Panc1 (cell line): Measurements from ENCODE around the gene PPP1R15A. TPM values are rescaled to one million over a fixed set of nuclear protein-coding genes. Genes with fewer than 3 reads are reported as not detected.

Experiments
- ATAC-seq: fragments of 200-7000 bp; cut with Tn5 transposase; 2 replicates; pipeline ENCODE4 v1.9.1; 2020; ENCODE audit warnings: mild to moderate bottlenecking, moderate library complexity
- BruUV-seq: library from RNA; stranded (reverse); fragments of 400-500 nt; replicated peaks from 2 replicates; lab custom pipeline; 2021; lab: Mats Ljungman, UMichigan
- CTCF ChIA-PET: fragments of 300-600 bp; sonication (Branson Sonifier 250); formaldehyde crosslinking; loops from one replicate; lab custom pipeline; 2022; ENCODE audit warnings: antibody characterized with exemption; lab: Charles Lee
- POLR2A ChIA-PET: fragments of 300-600 bp; sonication (Branson Sonifier 250); formaldehyde crosslinking; loops from one replicate; lab custom pipeline; 2022; ENCODE audit warnings: antibody characterized with exemption; lab: Charles Lee
- DNase-seq: peaks from one replicate; pipeline ENCODE4 v3.0.0-alpha.2; 2010; ENCODE audit warnings: low read depth, low spot score
- H3K27ac ChIP-seq: 2 replicates; pipeline ENCODE4 v1.5.1; 2011; ENCODE audit warnings: mild to moderate bottlenecking, low read length, inconsistent platforms
- H3K27me3 ChIP-seq: fragments of 200-500 bp; sonication (Bioruptor generic); 2 replicates; pipeline ENCODE4 v1.6.0; 2014; ENCODE audit warnings: low read length, inconsistent platforms; ENCODE audit not compliant: control insufficient read depth, insufficient read depth
- H3K36me3 ChIP-seq: fragments of 200-500 bp; sonication (Bioruptor generic); 2 replicates; pipeline ENCODE4 v1.5.1; 2014; ENCODE audit warnings: inconsistent platforms, mild to moderate bottlenecking, low read length, moderate library complexity; ENCODE audit not compliant: control insufficient read depth, insufficient read depth
- H3K4me1 ChIP-seq: 2 replicates; pipeline ENCODE4 v1.5.1; 2011; ENCODE audit warnings: inconsistent platforms, mild to moderate bottlenecking, low read length, moderate library complexity; ENCODE audit not compliant: control insufficient read depth, insufficient read depth
- H3K4me3 ChIP-seq, 2 experiments: 2 replicates each; pipeline ENCODE4 v1.5.1; 2011 to 2012; ENCODE audit warnings: low read depth in 2 of 2, low read length in 2 of 2, mild to moderate bottlenecking in 2 of 2, inconsistent platforms in 1 of 2, moderate library complexity in 1 of 2
- H3K9me3 ChIP-seq: fragments of 200-500 bp; sonication (Bioruptor generic); 2 replicates; pipeline ENCODE4 v1.5.1; 2014; ENCODE audit warnings: low read depth, mild to moderate bottlenecking, inconsistent platforms, low read length, moderate library complexity; ENCODE audit not compliant: control insufficient read depth, insufficient read depth
- CTCF ChIP-seq: fragments of 450-650 bp; IDR thresholded peaks from 2 replicates; pipeline ENCODE4 v1.5.1; 2017; ENCODE audit warnings: mild to moderate bottlenecking
- POLR2AphosphoS5 ChIP-seq: IDR thresholded peaks from 2 replicates; pipeline ENCODE4 v1.6.1; 2012; ENCODE audit warnings: mild to moderate bottlenecking, low read depth, low read length, moderate library complexity
- SIN3A ChIP-seq: IDR thresholded peaks from 2 replicates; pipeline ENCODE4 v1.6.1; 2012; ENCODE audit warnings: low read depth, mild to moderate bottlenecking, low read length, moderate library complexity, borderline replicate concordance; ENCODE audit not compliant: insufficient read depth
- TCF7L2 ChIP-seq: IDR thresholded peaks from 2 replicates; pipeline ENCODE4 v1.6.1; 2011; ENCODE audit warnings: mild to moderate bottlenecking, low read depth, low read length, inconsistent platforms
- in situ Hi-C: cut with HindIII; loops from 2 replicates; pipeline ENCODE4 v1.10.0; 2016; ENCODE audit warnings: low sequenced_read_pairs, low pct_unique_long_range_greater_than_20kb
- intact Hi-C: fragments of 100-400 bp; cut with micrococcal nuclease; formaldehyde crosslinking; loops from one replicate; pipeline ENCODE4 v1.10.0; 2022; ENCODE audit not compliant: unreplicated experiment
- total RNA-seq: library from RNA; stranded (reverse); gene quantifications from one replicate; pipeline ENCODE4 v1.2.1, GENCODE V29; 2021; ENCODE audit not compliant: unreplicated experiment
- TF ChIP-seq, protein P1 (sequence below), 2 experiments: IDR thresholded peaks; 2 replicates each; pipeline ENCODE4 v1.6.1; 2011 to 2012; ENCODE audit warnings: low read depth in 2 of 2, control low read depth in 1 of 2, low read length in 1 of 2, mild to moderate bottlenecking in 1 of 2, moderate library complexity in 1 of 2; ENCODE audit not compliant: insufficient read depth in 1 of 2

Gene PPP1R15A
- total RNA-seq, 1 experiment from 2014 or later = 27.1 TPM

- no peak for DNase-seq
- BruUV-seq = no TSS peak
Measured at GRCh38 chr19:48826606-48827020, 45.6 kb upstream of the PPP1R15A start.

GRCh38 chr19:48830088-48830487 lies 42.1 kb upstream of the PPP1R15A start:
- in situ Hi-C loops (no loop called here), intact Hi-C loops (no loop called here)
- no peaks in the 10 kb centered on the region for H3K27me3 ChIP-seq
- H3K9me3 ChIP-seq = no peaks in the 10 kb centered on the region
- BruUV-seq = no TSS peak
- H3K4me1 ChIP-seq = no peaks in the 10 kb centered on the region
- H3K36me3 ChIP-seq = no peaks in the 10 kb centered on the region
- DNase-seq (no peak), ATAC-seq (no peak)
- TF ChIP-seq POLR2AphosphoS5 = no peak
- TF ChIP-seq, protein P1, sequence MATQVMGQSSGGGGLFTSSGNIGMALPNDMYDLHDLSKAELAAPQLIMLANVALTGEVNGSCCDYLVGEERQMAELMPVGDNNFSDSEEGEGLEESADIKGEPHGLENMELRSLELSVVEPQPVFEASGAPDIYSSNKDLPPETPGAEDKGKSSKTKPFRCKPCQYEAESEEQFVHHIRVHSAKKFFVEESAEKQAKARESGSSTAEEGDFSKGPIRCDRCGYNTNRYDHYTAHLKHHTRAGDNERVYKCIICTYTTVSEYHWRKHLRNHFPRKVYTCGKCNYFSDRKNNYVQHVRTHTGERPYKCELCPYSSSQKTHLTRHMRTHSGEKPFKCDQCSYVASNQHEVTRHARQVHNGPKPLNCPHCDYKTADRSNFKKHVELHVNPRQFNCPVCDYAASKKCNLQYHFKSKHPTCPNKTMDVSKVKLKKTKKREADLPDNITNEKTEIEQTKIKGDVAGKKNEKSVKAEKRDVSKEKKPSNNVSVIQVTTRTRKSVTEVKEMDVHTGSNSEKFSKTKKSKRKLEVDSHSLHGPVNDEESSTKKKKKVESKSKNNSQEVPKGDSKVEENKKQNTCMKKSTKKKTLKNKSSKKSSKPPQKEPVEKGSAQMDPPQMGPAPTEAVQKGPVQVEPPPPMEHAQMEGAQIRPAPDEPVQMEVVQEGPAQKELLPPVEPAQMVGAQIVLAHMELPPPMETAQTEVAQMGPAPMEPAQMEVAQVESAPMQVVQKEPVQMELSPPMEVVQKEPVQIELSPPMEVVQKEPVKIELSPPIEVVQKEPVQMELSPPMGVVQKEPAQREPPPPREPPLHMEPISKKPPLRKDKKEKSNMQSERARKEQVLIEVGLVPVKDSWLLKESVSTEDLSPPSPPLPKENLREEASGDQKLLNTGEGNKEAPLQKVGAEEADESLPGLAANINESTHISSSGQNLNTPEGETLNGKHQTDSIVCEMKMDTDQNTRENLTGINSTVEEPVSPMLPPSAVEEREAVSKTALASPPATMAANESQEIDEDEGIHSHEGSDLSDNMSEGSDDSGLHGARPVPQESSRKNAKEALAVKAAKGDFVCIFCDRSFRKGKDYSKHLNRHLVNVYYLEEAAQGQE (IDR thresholded peaks at IDR 0.05; ENCODE audit: insufficient read depth in 1 of 2, low read depth in 2 of 2, low read length in 1 of 2) = no peak
- TF ChIP-seq TCF7L2 = no peak
- no peak for TF ChIP-seq SIN3A
- TF ChIP-seq CTCF = no peak
- H3K4me3 ChIP-seq = no peak overlapping the region
- no peak overlapping the region for H3K27ac ChIP-seq
- ChIA-PET CTCF (interaction anchor here (0.7 kb wide), 1 partner anchor 169 kb away, joined by 10 read pairs; no protein-coding TSS in a partner anchor), POLR2A (no interaction called here)

More at GRCh38 chr19:48826606-48827020, 45.6 kb upstream of the PPP1R15A start:
- CTCF ChIA-PET = interaction anchor here (0.7 kb wide), 1 partner anchor 109 kb away, joined by 3 read pairs; no protein-coding TSS in a partner anchor
- H3K9me3 ChIP-seq = no peaks in the 10 kb centered on the region
- TF ChIP-seq, protein P1 (IDR thresholded peaks at IDR 0.05; ENCODE audit: insufficient read depth in 1 of 2, low read depth in 2 of 2, low read length in 1 of 2) = no peak
- TF ChIP-seq SIN3A (no peak), CTCF (no peak), TCF7L2 (no peak)
- no peak for ATAC-seq
- no peak overlapping the region for H3K4me3 ChIP-seq
- H3K4me1 ChIP-seq = no peaks in the 10 kb centered on the region
- no peaks in the 10 kb centered on the region for H3K36me3 ChIP-seq
- no peak overlapping the region for H3K27ac ChIP-seq
- in situ Hi-C loops (no loop called here), intact Hi-C loops (no loop called here)
- POLR2A ChIA-PET = no interaction called here
- no peaks in the 10 kb centered on the region for H3K27me3 ChIP-seq
